K562 (cell line): Measurements from ENCODE around the gene ROR2.

Experiments used
- BMI1 ChIP-seq: fragments of 150-350 bp; IDR thresholded peaks from 2 replicates; pipeline ENCODE4 v1.6.1; 2014; ENCODE audit warnings: low read length
- E2F4 ChIP-seq: sonication (generic); formaldehyde crosslinking; IDR thresholded peaks from 2 replicates; pipeline ENCODE4 v1.8.0; 2022; ENCODE audit warnings: mild to moderate bottlenecking, low read depth, missing genetic modification reagents
- HMGXB4 ChIP-seq: sonication (generic); formaldehyde crosslinking; IDR thresholded peaks from 2 replicates; pipeline ENCODE4 v1.8.1; 2023; ENCODE audit warnings: mild to moderate bottlenecking, missing genetic modification reagents
- JUND ChIP-seq, 2 experiments: IDR thresholded peaks; 2 replicates in 1 of 2; 3 replicates in 1 of 2; pipeline ENCODE4 v1.6.1; 2011; ENCODE audit warnings: borderline replicate concordance in 2 of 2, low read depth in 2 of 2, low read length in 2 of 2, improper control_type of control experiment in 1 of 2, missing biosample characterization in 1 of 2, missing genetic modification characterization in 1 of 2, missing genetic modification reagents in 1 of 2
- KLF6 ChIP-seq: fragments of 250-450 bp; sonication (Bioruptor Pico); IDR thresholded peaks from 2 replicates; pipeline ENCODE4 v1.4.0; 2020; ENCODE audit warnings: mild to moderate bottlenecking, moderate library complexity, borderline replicate concordance
- L3MBTL2 ChIP-seq: fragments of 450-650 bp; IDR thresholded peaks from 2 replicates; pipeline ENCODE4 v1.6.1; 2016; ENCODE audit warnings: mild to moderate bottlenecking, moderate library complexity
- NRF1 ChIP-seq, 2 experiments: fragments of 450-650 bp; IDR thresholded peaks in 1 of 2; conservative IDR thresholded peaks in 1 of 2; 2 replicates each; pipeline ENCODE4 v1.6.1; 2014; ENCODE audit warnings: mild to moderate bottlenecking in 2 of 2
- POLR2A ChIP-seq: fragments of 450-650 bp; conservative IDR thresholded peaks from 2 replicates; pipeline ENCODE4 v1.6.1; 2016
- POLR2AphosphoS5 ChIP-seq: IDR thresholded peaks from 2 replicates; pipeline ENCODE4 v1.6.1; 2011; ENCODE audit warnings: mild to moderate bottlenecking, low read depth, low read length, moderate library complexity; ENCODE audit not compliant: control insufficient read depth, insufficient read depth
- TCFL5 ChIP-seq: fragments of 250-450 bp; sonication (Bioruptor Pico); conservative IDR thresholded peaks from 2 replicates; pipeline ENCODE4 v1.6.1; 2021; ENCODE audit warnings: mild to moderate bottlenecking, moderate library complexity, matching md5 sums
- TF ChIP-seq, protein P1 (sequence below): sonication (generic); formaldehyde crosslinking; IDR thresholded peaks from 2 replicates; pipeline ENCODE4 v1.4.0; 2020; ENCODE audit warnings: mild to moderate bottlenecking, missing genetic modification reagents

DNA sequence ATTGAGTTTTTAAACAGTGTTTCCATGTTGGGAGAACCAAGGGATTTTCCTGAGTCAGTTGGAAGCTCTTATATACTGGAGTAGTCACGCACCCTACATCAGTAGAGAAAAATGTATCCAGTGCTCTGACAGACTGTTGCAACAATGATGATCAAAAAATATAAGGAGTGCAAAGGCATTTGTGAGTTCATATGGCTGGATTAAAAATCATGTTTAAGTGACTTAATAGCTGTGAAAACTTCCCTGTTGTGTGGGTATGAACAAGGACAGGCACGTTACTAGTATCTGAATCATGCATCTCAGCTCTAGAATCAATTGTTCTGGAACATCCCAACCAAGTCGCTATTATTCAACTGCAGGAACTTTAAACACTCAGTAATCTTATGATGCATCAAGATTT, 229.7 kb downstream of the ROR2 start:
- TF ChIP-seq HMGXB4 (CRISPR knock-in tag) (no peak), KLF6 (CRISPR knock-in tag) (no peak), JUND (IDR thresholded peaks at IDR 0.05; ENCODE audit: borderline replicate concordance, low read depth, low read length) (no peak), JUND (tag; IDR thresholded peaks at IDR 0.05; ENCODE audit: borderline replicate concordance, low read depth, low read length) (no peak), BMI1 (no peak), E2F4 (CRISPR knock-in tag) (no peak), POLR2AphosphoS5 (no peak), TCFL5 (CRISPR knock-in tag) (no peak), POLR2A (no peak), L3MBTL2 (no peak), NRF1 (conservative IDR thresholded peaks at IDR 0.05 in 1 of 2, IDR thresholded peaks at IDR 0.05 in 1 of 2) (no peak)
- TF ChIP-seq, protein P1, sequence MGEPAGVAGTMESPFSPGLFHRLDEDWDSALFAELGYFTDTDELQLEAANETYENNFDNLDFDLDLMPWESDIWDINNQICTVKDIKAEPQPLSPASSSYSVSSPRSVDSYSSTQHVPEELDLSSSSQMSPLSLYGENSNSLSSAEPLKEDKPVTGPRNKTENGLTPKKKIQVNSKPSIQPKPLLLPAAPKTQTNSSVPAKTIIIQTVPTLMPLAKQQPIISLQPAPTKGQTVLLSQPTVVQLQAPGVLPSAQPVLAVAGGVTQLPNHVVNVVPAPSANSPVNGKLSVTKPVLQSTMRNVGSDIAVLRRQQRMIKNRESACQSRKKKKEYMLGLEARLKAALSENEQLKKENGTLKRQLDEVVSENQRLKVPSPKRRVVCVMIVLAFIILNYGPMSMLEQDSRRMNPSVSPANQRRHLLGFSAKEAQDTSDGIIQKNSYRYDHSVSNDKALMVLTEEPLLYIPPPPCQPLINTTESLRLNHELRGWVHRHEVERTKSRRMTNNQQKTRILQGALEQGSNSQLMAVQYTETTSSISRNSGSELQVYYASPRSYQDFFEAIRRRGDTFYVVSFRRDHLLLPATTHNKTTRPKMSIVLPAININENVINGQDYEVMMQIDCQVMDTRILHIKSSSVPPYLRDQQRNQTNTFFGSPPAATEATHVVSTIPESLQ (CRISPR knock-in tag): no peak
